Loucy (cell line): ENCODE data around the gene SPOCK1.

Experiments used
- H2AFZ ChIP-seq: fragments of 200-600 bp; sonication (generic); 2 replicates; pipeline ENCODE4 v1.6.0; 2016; ENCODE audit warnings: antibody characterized with exemption, mild to moderate bottlenecking, low read length, moderate library complexity
- H3F3A ChIP-seq: fragments of 200-600 bp; 2 replicates; pipeline ENCODE4 v1.6.0; 2016; ENCODE audit warnings: antibody characterized with exemption, low read depth, mild to moderate bottlenecking
- H3K27me3 ChIP-seq: fragments of 200-600 bp; sonication (generic); 2 replicates; pipeline ENCODE4 v1.6.1; 2014; ENCODE audit warnings: low read length, mild to moderate bottlenecking; ENCODE audit not compliant: insufficient read depth, poor library complexity, severe bottlenecking
- H3K36me3 ChIP-seq: fragments of 200-600 bp; sonication (generic); 2 replicates; pipeline ENCODE4 v1.6.1; 2016; ENCODE audit warnings: low read length; ENCODE audit not compliant: insufficient read depth
- H3K4me1 ChIP-seq: fragments of 200-600 bp; sonication (generic); 2 replicates; pipeline ENCODE4 v1.5.1; 2014; ENCODE audit warnings: low read length, mild to moderate bottlenecking; ENCODE audit not compliant: insufficient read depth, poor library complexity, severe bottlenecking
- H3K4me2 ChIP-seq: fragments of 200-600 bp; sonication (generic); 2 replicates; pipeline ENCODE4 v1.6.0; 2014; ENCODE audit warnings: antibody characterized with exemption, low read length, low read depth, mild to moderate bottlenecking; ENCODE audit not compliant: poor library complexity, severe bottlenecking
- H3K4me3 ChIP-seq: fragments of 200-600 bp; sonication (generic); 2 replicates; pipeline ENCODE4 v1.5.1; 2014; ENCODE audit warnings: low read length, mild to moderate bottlenecking, mixed read lengths; ENCODE audit not compliant: poor library complexity, severe bottlenecking
- H3K79me2 ChIP-seq: fragments of 200-600 bp; sonication (generic); 2 replicates; pipeline ENCODE4 v1.6.1; 2014; ENCODE audit warnings: low read length; ENCODE audit not compliant: insufficient read depth
- H3K9ac ChIP-seq: fragments of 200-600 bp; sonication (generic); 2 replicates; pipeline ENCODE4 v1.6.0; 2014; ENCODE audit warnings: mild to moderate bottlenecking, low read depth, low read length, moderate library complexity; ENCODE audit not compliant: poor library complexity, severe bottlenecking
- H3K9me2 ChIP-seq: fragments of 200-600 bp; sonication (generic); replicated peaks from 2 replicates; pipeline ENCODE4 v1.6.1; 2016; ENCODE audit warnings: low read depth, low read length, mixed read lengths
- H3K9me3 ChIP-seq: fragments of 200-600 bp; sonication (generic); 2 replicates; pipeline ENCODE4 v1.6.1; 2014; ENCODE audit warnings: mild to moderate bottlenecking, antibody characterized with exemption, low read length, low read depth; ENCODE audit not compliant: insufficient read depth
- H4K20me1 ChIP-seq: fragments of 200-600 bp; sonication (generic); 2 replicates; pipeline ENCODE4 v1.6.0; 2014; ENCODE audit warnings: antibody characterized with exemption, low read length, mild to moderate bottlenecking; ENCODE audit not compliant: insufficient read depth, poor library complexity, severe bottlenecking
- EZH2phosphoT487 ChIP-seq: fragments of 200-600 bp; IDR thresholded peaks from 2 replicates; pipeline ENCODE4 v1.6.1; 2018; ENCODE audit warnings: antibody characterized with exemption, mild to moderate bottlenecking, moderate library complexity, borderline replicate concordance
- TF ChIP-seq, protein P1 (sequence below): fragments of 200-600 bp; sonication (generic); conservative IDR thresholded peaks from 2 replicates; pipeline ENCODE4 v1.5.1; 2014; ENCODE audit warnings: mild to moderate bottlenecking, antibody characterized with exemption, low read length

SPOCK1 gene

DNA sequence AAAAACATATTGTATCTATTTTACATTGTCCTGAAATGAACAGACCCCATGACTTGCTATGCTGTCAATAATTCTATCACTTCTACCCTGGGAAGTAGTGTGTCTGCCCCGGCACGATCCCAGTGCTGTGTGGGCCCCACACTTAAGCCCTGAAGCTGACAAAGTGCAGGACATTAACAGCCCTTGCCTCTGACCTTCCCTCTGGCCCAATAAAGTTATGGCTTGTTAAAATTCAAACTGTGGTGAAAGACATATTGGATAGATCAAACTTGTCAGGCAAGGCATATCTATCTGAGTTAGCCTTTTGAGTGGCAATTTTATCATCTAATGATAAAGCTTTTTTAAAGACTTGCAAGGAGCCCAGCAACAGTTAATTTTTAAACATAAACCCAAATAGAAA lies 229.2 kb downstream of the SPOCK1 start:
- H3F3A ChIP-seq: no peaks in the 10 kb centered on the region
- H3K79me2 ChIP-seq: no peaks in the 10 kb centered on the region
- H3K4me1 ChIP-seq: no peaks in the 10 kb centered on the region
- H2AFZ ChIP-seq: no peak overlapping the region
- no peak for TF ChIP-seq EZH2phosphoT487
- TF ChIP-seq, protein P1, sequence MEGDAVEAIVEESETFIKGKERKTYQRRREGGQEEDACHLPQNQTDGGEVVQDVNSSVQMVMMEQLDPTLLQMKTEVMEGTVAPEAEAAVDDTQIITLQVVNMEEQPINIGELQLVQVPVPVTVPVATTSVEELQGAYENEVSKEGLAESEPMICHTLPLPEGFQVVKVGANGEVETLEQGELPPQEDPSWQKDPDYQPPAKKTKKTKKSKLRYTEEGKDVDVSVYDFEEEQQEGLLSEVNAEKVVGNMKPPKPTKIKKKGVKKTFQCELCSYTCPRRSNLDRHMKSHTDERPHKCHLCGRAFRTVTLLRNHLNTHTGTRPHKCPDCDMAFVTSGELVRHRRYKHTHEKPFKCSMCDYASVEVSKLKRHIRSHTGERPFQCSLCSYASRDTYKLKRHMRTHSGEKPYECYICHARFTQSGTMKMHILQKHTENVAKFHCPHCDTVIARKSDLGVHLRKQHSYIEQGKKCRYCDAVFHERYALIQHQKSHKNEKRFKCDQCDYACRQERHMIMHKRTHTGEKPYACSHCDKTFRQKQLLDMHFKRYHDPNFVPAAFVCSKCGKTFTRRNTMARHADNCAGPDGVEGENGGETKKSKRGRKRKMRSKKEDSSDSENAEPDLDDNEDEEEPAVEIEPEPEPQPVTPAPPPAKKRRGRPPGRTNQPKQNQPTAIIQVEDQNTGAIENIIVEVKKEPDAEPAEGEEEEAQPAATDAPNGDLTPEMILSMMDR: no peak
- H3K27me3 ChIP-seq: no peaks in the 10 kb centered on the region
- H3K36me3 ChIP-seq: no peaks in the 10 kb centered on the region
- no peaks in the 10 kb centered on the region for H3K9me3 ChIP-seq
- no peaks in the 10 kb centered on the region for H3K9me2 ChIP-seq
- H4K20me1 ChIP-seq: no peaks in the 10 kb centered on the region
- H3K9ac ChIP-seq: no peak overlapping the region
- H3K4me3 ChIP-seq: no peak overlapping the region
- no peak overlapping the region for H3K4me2 ChIP-seq

DNA sequence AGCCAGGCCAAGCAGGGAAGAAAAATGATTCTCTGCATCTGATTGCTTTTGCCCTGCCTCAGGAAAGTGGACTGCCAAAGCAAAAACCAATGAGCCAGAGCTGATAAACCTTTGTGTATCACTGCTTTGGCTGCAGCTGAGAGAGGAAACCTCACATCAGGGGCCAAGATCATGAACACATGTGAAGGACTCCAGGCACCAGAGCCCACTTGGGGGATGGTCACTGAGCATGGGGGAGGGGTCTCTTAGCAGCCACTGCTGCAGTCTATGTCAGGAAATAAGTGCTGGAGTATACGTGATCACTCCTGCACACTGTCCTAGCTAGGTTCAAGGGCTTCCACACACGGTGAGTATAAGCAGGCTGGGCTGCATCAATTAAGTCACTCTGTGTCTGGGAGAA lies 229.9 kb downstream of the SPOCK1 start:
- no peaks in the 10 kb centered on the region for H3K9me2 ChIP-seq
- no peaks in the 10 kb centered on the region for H4K20me1 ChIP-seq
- H3K9ac ChIP-seq: no peak overlapping the region
- no peaks in the 10 kb centered on the region for H3K36me3 ChIP-seq
- H3F3A ChIP-seq: no peaks in the 10 kb centered on the region
- H3K4me3 ChIP-seq: no peak overlapping the region
- no peaks in the 10 kb centered on the region for H3K27me3 ChIP-seq
- H2AFZ ChIP-seq: no peak overlapping the region
- no peaks in the 10 kb centered on the region for H3K9me3 ChIP-seq
- H3K4me2 ChIP-seq: no peak overlapping the region
- no peaks in the 10 kb centered on the region for H3K79me2 ChIP-seq
- TF ChIP-seq, protein P1: no peak
- TF ChIP-seq EZH2phosphoT487: no peak
- H3K4me1 ChIP-seq: no peaks in the 10 kb centered on the region

DNA sequence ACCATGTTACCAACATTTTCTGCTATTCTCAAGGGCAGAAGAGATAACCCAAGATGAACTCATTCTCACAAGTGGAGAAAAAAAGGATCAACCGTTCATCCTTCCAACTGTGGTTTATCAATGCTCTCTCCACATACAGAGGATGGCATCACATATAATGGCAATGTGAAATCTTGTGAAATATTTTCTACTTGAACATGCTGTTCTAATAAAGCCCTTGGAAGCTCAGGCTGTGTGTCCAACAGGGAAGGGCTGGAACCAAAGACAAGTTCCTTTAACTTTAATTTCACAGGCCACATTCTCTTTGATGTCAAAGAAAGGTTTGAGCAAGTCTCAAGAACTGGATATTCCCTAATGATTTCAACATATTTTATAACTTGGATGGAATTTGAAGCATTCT lies 230.5 kb downstream of the SPOCK1 start:
- Histone ChIP-seq H3K9ac (no peak overlapping the region), H3K9me2 (no peaks in the 10 kb centered on the region), H3K9me3 (no peaks in the 10 kb centered on the region), H3K79me2 (no peaks in the 10 kb centered on the region), H3K27me3 (no peaks in the 10 kb centered on the region), H4K20me1 (no peaks in the 10 kb centered on the region), H3K4me3 (no peak overlapping the region), H3F3A (no peaks in the 10 kb centered on the region), H3K4me1 (no peaks in the 10 kb centered on the region), H3K36me3 (no peaks in the 10 kb centered on the region), H2AFZ (no peak overlapping the region), H3K4me2 (no peak overlapping the region)
- TF ChIP-seq, protein P1: no peak
- no peak for TF ChIP-seq EZH2phosphoT487
